IMR-90 (cell line): Measurements from ENCODE around the gene CUL9. TPM values are rescaled to one million over a fixed set of nuclear protein-coding genes. Genes with fewer than 3 reads are reported as not detected.

Source experiments
- ATAC-seq: fragments of 200-7000 bp; cut with Tn5 transposase; 2 replicates; pipeline ENCODE4 v1.9.1; 2020; ENCODE audit warnings: low read depth, mild to moderate bottlenecking, moderate library complexity
- BruUV-seq: library from RNA; stranded (reverse); fragments of 400-500 nt; replicated peaks from 2 replicates; lab custom pipeline; 2021; lab: Mats Ljungman, UMichigan
- CTCF ChIA-PET: fragments of 300-600 bp; formaldehyde crosslinking; extraction: SDS; loops from one replicate; lab custom pipeline; 2021; ENCODE audit warnings: antibody characterized with exemption; lab: Yijun Ruan, JAX
- POLR2A ChIA-PET: fragments of 300-600 bp; sonication (Branson Sonifier 250); formaldehyde crosslinking; loops from one replicate; lab custom pipeline; 2022; ENCODE audit warnings: antibody characterized with exemption; ENCODE audit not compliant: unreplicated experiment; lab: Charles Lee
- DNase-seq: peaks from one replicate; pipeline ENCODE4 v3.0.0; 2013
- H2AFZ ChIP-seq: replicated peaks from 2 replicates; pipeline ENCODE3; 2013; ENCODE audit warnings: low read length, mild to moderate bottlenecking; ENCODE audit not compliant: poor library complexity
- H2AK5ac ChIP-seq: 2 replicates; pipeline ENCODE4 v1.6.1; 2013; ENCODE audit warnings: low read depth, low read length, inconsistent platforms
- H2AK9ac ChIP-seq: replicated peaks from 2 replicates; pipeline ENCODE3; 2013; ENCODE audit warnings: mild to moderate bottlenecking, low read depth, low read length, moderate library complexity; ENCODE audit not compliant: poor library complexity
- H2BK120ac ChIP-seq: 2 replicates; pipeline ENCODE4 v1.6.1; 2013; ENCODE audit warnings: low read depth, low read length, inconsistent platforms
- H2BK15ac ChIP-seq: 3 replicates; pipeline ENCODE4 v1.6.1; 2013; ENCODE audit warnings: low read depth, low read length, inconsistent platforms
- H2BK20ac ChIP-seq: 2 replicates; pipeline ENCODE4 v1.6.1; 2013; ENCODE audit warnings: low read depth, mild to moderate bottlenecking, inconsistent platforms, low read length, moderate library complexity
- H2BK5ac ChIP-seq: 2 replicates; pipeline ENCODE4 v1.6.1; 2013; ENCODE audit warnings: mild to moderate bottlenecking, low read depth, low read length, inconsistent platforms; ENCODE audit not compliant: poor library complexity, severe bottlenecking
- H3K14ac ChIP-seq: replicated peaks from 2 replicates; pipeline ENCODE4 v1.6.1; 2013; ENCODE audit warnings: low read depth, low read length, inconsistent platforms
- H3K18ac ChIP-seq: 2 replicates; pipeline ENCODE4 v1.6.1; 2013; ENCODE audit warnings: low read depth, low read length, control low read depth
- H3K23ac ChIP-seq: 2 replicates; pipeline ENCODE4 v1.6.1; 2013; ENCODE audit warnings: low read depth, low read length, inconsistent platforms
- H3K27ac ChIP-seq: 2 replicates; pipeline ENCODE4 v1.5.1; 2013; ENCODE audit warnings: mild to moderate bottlenecking, control low read depth, low read length; ENCODE audit not compliant: insufficient read depth
- H3K27me3 ChIP-seq: 2 replicates; pipeline ENCODE4 v1.6.1; 2013; ENCODE audit warnings: low read length; ENCODE audit not compliant: control insufficient read depth, insufficient read depth
- H3K36me3 ChIP-seq: 2 replicates; pipeline ENCODE4 v1.6.1; 2013; ENCODE audit warnings: low read length, mixed read lengths; ENCODE audit not compliant: control insufficient read depth, insufficient read depth
- H3K4ac ChIP-seq: 2 replicates; pipeline ENCODE4 v1.6.1; 2013; ENCODE audit warnings: low read depth, low read length, inconsistent platforms
- H3K4me1 ChIP-seq: 2 replicates; pipeline ENCODE4 v1.6.1; 2013; ENCODE audit warnings: low read length, mixed read lengths; ENCODE audit not compliant: control insufficient read depth, insufficient read depth
- H3K4me2 ChIP-seq: 2 replicates; pipeline ENCODE4 v1.6.1; 2013; ENCODE audit warnings: low read depth, mild to moderate bottlenecking, control low read depth, low read length, moderate library complexity
- H3K4me3 ChIP-seq: 2 replicates; pipeline ENCODE4 v1.5.1; 2013; ENCODE audit warnings: low read depth, mild to moderate bottlenecking, control low read depth, low read length, moderate library complexity; ENCODE audit not compliant: insufficient read depth
- H3K56ac ChIP-seq: 2 replicates; pipeline ENCODE4 v1.6.1; 2013; ENCODE audit warnings: low read length, inconsistent platforms; ENCODE audit not compliant: insufficient read depth; ENCODE audit errors: extremely low read depth
- H3K79me1 ChIP-seq, 2 experiments: 2 replicates each; pipeline ENCODE4 v1.6.1; 2013; ENCODE audit warnings: low read length in 2 of 2, inconsistent platforms in 1 of 2, low read depth in 1 of 2
- H3K9ac ChIP-seq: 2 replicates; pipeline ENCODE4 v1.6.1; 2013; ENCODE audit warnings: low read depth, low read length, control low read depth
- H3K9me1 ChIP-seq: 2 replicates; pipeline ENCODE4 v1.6.1; 2013; ENCODE audit warnings: low read length, inconsistent platforms; ENCODE audit not compliant: insufficient read depth
- H3K9me3 ChIP-seq: 2 replicates; pipeline ENCODE4 v1.6.1; 2013; ENCODE audit warnings: low read length; ENCODE audit not compliant: control insufficient read depth, insufficient read depth
- H4K20me1 ChIP-seq: 2 replicates; pipeline ENCODE4 v1.6.1; 2013; ENCODE audit warnings: low read length, inconsistent platforms; ENCODE audit not compliant: insufficient read depth
- H4K5ac ChIP-seq: 2 replicates; pipeline ENCODE4 v1.6.1; 2013; ENCODE audit warnings: mild to moderate bottlenecking, low read depth, low read length, control low read depth
- H4K8ac ChIP-seq, 2 experiments: 2 replicates each; pipeline ENCODE4 v1.6.1; 2013; ENCODE audit warnings: low read depth in 2 of 2, low read length in 2 of 2, control low read depth in 1 of 2, inconsistent platforms in 1 of 2
- H4K91ac ChIP-seq: 2 replicates; pipeline ENCODE4 v1.6.1; 2013; ENCODE audit warnings: low read depth, low read length, inconsistent platforms; ENCODE audit not compliant: insufficient read depth
- CHD1 ChIP-seq: IDR thresholded peaks from 2 replicates; pipeline ENCODE4 v1.6.1; 2012; ENCODE audit warnings: low read depth, low read length, improper control_type of control experiment
- MAZ ChIP-seq: IDR thresholded peaks from 2 replicates; pipeline ENCODE4 v1.6.1; 2012; ENCODE audit warnings: low read depth, mild to moderate bottlenecking, low read length, improper control_type of control experiment, moderate library complexity, borderline replicate concordance
- MXI1 ChIP-seq: IDR thresholded peaks from 2 replicates; pipeline ENCODE4 v1.6.1; 2012; ENCODE audit warnings: low read depth, mild to moderate bottlenecking, low read length, moderate library complexity, borderline replicate concordance
- WGBS, 2 experiments: methylation state at CpG; one replicate each; pipeline versions ENCODE4 v1.1.5 to v1.1.7; 2013; ENCODE audit warnings: missing lambda C conversion rate in 2 of 2; ENCODE audit not compliant: insufficient read length in 1 of 2; ENCODE audit errors: extremely low coverage in 2 of 2; 5-methylcytosine and 5-hydroxymethylcytosine counted together
- dilution Hi-C: fragments of 300-500 bp; cut with HindIII; formaldehyde crosslinking; loops from one replicate; pipeline ENCODE4 v1.14.3; 2018; ENCODE audit warnings: low sequenced_read_pairs; ENCODE audit not compliant: unreplicated experiment
- in situ Hi-C: fragments of 300-500 bp; cut with MboI; formaldehyde crosslinking; loops from 3 replicates; pipeline ENCODE4 v1.14.3; 2019; ENCODE audit warnings: low sequenced_read_pairs, inconsistent platforms, mixed read lengths
- intact Hi-C: fragments of 100-400 bp; cut with micrococcal nuclease; formaldehyde crosslinking; loops from 2 replicates; pipeline ENCODE4 v1.10.0; 2022
- polyA plus RNA-seq, 3 experiments: library from polyadenylated mRNA; depleted of rRNA; stranded (reverse); fragments of >200 nt; gene quantifications; 2 replicates each; pipeline ENCODE4 v1.2.3, GENCODE V29; 2012; ENCODE audit warnings: low replicate concordance in 1 of 3
- total RNA-seq: library from RNA; depleted of rRNA; stranded (reverse); fragments of >200 nt; gene quantifications from 2 replicates; pipeline ENCODE4 v1.2.3, GENCODE V29; 2012

CUL9 gene
- total and polyA plus RNA-seq, 2 of the 4 experiments (the other 2 are of a cell fraction): 7.7 to 19.5 TPM

DNA sequence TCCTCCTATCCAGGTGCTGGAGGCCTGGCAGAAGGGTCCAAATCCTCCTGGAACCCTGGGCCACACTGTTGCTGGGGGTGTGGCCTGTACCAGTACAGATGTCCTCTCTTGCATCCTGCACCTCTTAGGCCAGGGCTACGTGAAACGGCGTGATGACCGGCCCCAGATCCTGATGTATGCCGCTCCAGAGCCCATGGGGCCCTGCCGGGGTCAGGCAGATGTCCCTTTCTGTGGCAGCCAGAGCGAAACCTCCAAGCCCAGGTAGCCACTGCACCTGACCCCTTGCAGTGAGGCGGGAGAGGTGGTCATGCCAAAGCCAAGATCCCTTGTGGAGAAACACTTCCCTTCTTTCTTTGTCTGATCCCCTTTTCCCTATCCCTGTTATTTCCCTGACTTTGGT is 33.1 kb downstream of the CUL9 start:
- H3K9ac ChIP-seq: no peak overlapping the region
- no peak overlapping the region for H4K5ac ChIP-seq
- H3K4me1 ChIP-seq: no peaks in the 10 kb centered on the region
- ChIA-PET CTCF (no interaction called here), POLR2A (no interaction called here)
- no peak overlapping the region for H4K91ac ChIP-seq
- ATAC-seq: no peak
- no peak overlapping the region for H2AK9ac ChIP-seq
- H4K20me1 ChIP-seq: no peaks in the 10 kb centered on the region
- H3K4ac ChIP-seq: no peak overlapping the region
- no peaks in the 10 kb centered on the region for H3K79me1 ChIP-seq
- dilution Hi-C loops (no loop called here), intact Hi-C loops (no loop called here), in situ Hi-C loops (no loop called here)
- peaks cover 37% of the 10 kb centered on the region for H3K36me3 ChIP-seq
- H3K4me3 ChIP-seq: no peak overlapping the region
- H2AFZ ChIP-seq: no peak overlapping the region
- no peak for TF ChIP-seq MAZ
- no peak for TF ChIP-seq CHD1
- TF ChIP-seq MXI1: no peak
- H2BK120ac ChIP-seq: no peak overlapping the region
- no peak overlapping the region for H3K27ac ChIP-seq
- no peak overlapping the region for H3K4me2 ChIP-seq
- H2BK20ac ChIP-seq: no peak overlapping the region
- H3K18ac ChIP-seq: no peak overlapping the region
- H3K56ac ChIP-seq: no peak overlapping the region
- no peak overlapping the region for H3K23ac ChIP-seq
- H3K27me3 ChIP-seq: no peaks in the 10 kb centered on the region
- H3K14ac ChIP-seq: no peak overlapping the region
- no peak overlapping the region for H2BK15ac ChIP-seq
- H3K9me1 ChIP-seq: no peaks in the 10 kb centered on the region; the same call in 1 of the 2 replicates
- H2AK5ac ChIP-seq: no peak overlapping the region
- H4K8ac ChIP-seq: no peak overlapping the region
- no TSS peak for BruUV-seq
- H2BK5ac ChIP-seq: no peak overlapping the region
- no peak for DNase-seq
- no CpG with 5 or more reads among the region's 8 CpGs for WGBS, 2 experiments
- H3K9me3 ChIP-seq: no peaks in the 10 kb centered on the region
